Chondrocyte (in vitro differentiated cells): ENCODE measurements around the gene SLC4A5. TPM values are rescaled to one million over a fixed set of nuclear protein-coding genes. Genes with fewer than 3 reads are reported as not detected.

Experiments used
- DNase-seq: peaks from one replicate; pipeline ENCODE4 v3.0.0; 2021; ENCODE audit warnings: mixed read lengths, low spot score
- H3K27ac Mint-ChIP-seq: one replicate; pipeline ENCODE4 v1.8.0; 2021; ENCODE audit warnings: mild to moderate bottlenecking, moderate library complexity, mixed read lengths; ENCODE audit not compliant: unreplicated experiment
- H3K27me3 Mint-ChIP-seq: 2 replicates; pipeline ENCODE4 v1.8.0; 2021; ENCODE audit warnings: low read depth, mixed read lengths
- H3K36me3 Mint-ChIP-seq: 2 replicates; pipeline ENCODE4 v1.8.0; 2021; ENCODE audit warnings: low read depth, mixed read lengths
- H3K4me1 Mint-ChIP-seq: 2 replicates; pipeline ENCODE4 v1.8.0; 2021; ENCODE audit warnings: low read depth, mild to moderate bottlenecking, mixed read lengths
- H3K4me3 Mint-ChIP-seq: one replicate; pipeline ENCODE4 v1.8.0; 2021; ENCODE audit warnings: mild to moderate bottlenecking, moderate library complexity, mixed read lengths; ENCODE audit not compliant: unreplicated experiment
- H3K9me3 Mint-ChIP-seq: 2 replicates; pipeline ENCODE4 v1.8.0; 2021; ENCODE audit warnings: low read depth, mixed read lengths
- CTCF ChIP-seq: fragments of 200-600 bp; sonication (generic); IDR thresholded peaks from 2 replicates; pipeline ENCODE4 v1.5.0; 2021; ENCODE audit warnings: antibody characterized with exemption, mild to moderate bottlenecking, moderate library complexity
- total RNA-seq: library from RNA; stranded (reverse); gene quantifications from 3 replicates; pipeline ENCODE4 v1.2.1, GENCODE V29; 2021

The SLC4A5 gene
- total RNA-seq, 1 donor from 2014 or later, result 0.65 TPM

- Mint-ChIP-seq H3K27ac (no peak overlapping the region), H3K9me3 (no peaks in the 10 kb centered on the region), H3K36me3 (peaks cover 3% of the 10 kb centered on the region), H3K4me1 (peaks cover 21% of the 10 kb centered on the region), H3K4me3 (no peak overlapping the region), H3K27me3 (peaks cover 2% of the 10 kb centered on the region)
- no peak for TF ChIP-seq CTCF
- DNase-seq, result no peak
Observed at GRCh38 chr2:74291218-74291544, 52.0 kb downstream of the SLC4A5 start.

GRCh38 chr2:74290466-74291217 lies 52.6 kb downstream of the SLC4A5 start:
- Mint-ChIP-seq H3K4me1 (peaks cover 21% of the 10 kb centered on the region), H3K36me3 (peaks cover 3% of the 10 kb centered on the region), H3K4me3 (no peak overlapping the region), H3K27ac (no peak overlapping the region), H3K27me3 (peaks cover 2% of the 10 kb centered on the region), H3K9me3 (no peaks in the 10 kb centered on the region)
- no peak for TF ChIP-seq CTCF
- no peak for DNase-seq

GRCh38 chr2:74290066-74290465 lies 53.1 kb downstream of the SLC4A5 start:
- Mint-ChIP-seq H3K9me3 (no peaks in the 10 kb centered on the region), H3K27ac (no peak overlapping the region)

GRCh38 chr2:74286725-74287124 lies 56.5 kb downstream of the SLC4A5 start:
- Mint-ChIP-seq H3K27ac (no peak overlapping the region), H3K9me3 (no peaks in the 10 kb centered on the region), H3K27me3 (peaks cover 2% of the 10 kb centered on the region), H3K36me3 (peaks cover 1% of the 10 kb centered on the region), H3K4me1 (no peaks in the 10 kb centered on the region), H3K4me3 (no peak overlapping the region)
- no peak for DNase-seq
- TF ChIP-seq CTCF, result no peak

More at GRCh38 chr2:74290066-74290465, 53.1 kb downstream of the SLC4A5 start:
- peaks cover 21% of the 10 kb centered on the region for H3K4me1 Mint-ChIP-seq
- no peak for TF ChIP-seq CTCF
- no peak overlapping the region for H3K4me3 Mint-ChIP-seq
- H3K36me3 Mint-ChIP-seq, result peaks cover 3% of the 10 kb centered on the region
- no peak for DNase-seq
- peaks cover 2% of the 10 kb centered on the region for H3K27me3 Mint-ChIP-seq

- no peak for DNase-seq
- H3K4me1 Mint-ChIP-seq, result no peaks in the 10 kb centered on the region
- no peaks in the 10 kb centered on the region for H3K9me3 Mint-ChIP-seq
- no peak for TF ChIP-seq CTCF
- H3K4me3 Mint-ChIP-seq, result no peak overlapping the region
- peaks cover 6% of the 10 kb centered on the region for H3K36me3 Mint-ChIP-seq
- peaks cover 26% of the 10 kb centered on the region for H3K27me3 Mint-ChIP-seq
- no peak overlapping the region for H3K27ac Mint-ChIP-seq
Observed at GRCh38 chr2:74281141-74281975, 61.9 kb downstream of the SLC4A5 start.
